Calu3 (cell line): ENCODE measurements around the gene CPED1. TPM values are rescaled to one million over a fixed set of nuclear protein-coding genes. Genes with fewer than 3 reads are reported as not detected.
"Not testable (repeated sequence)": the region's sequence is repeated elsewhere in the genome, so short reads cannot be mapped to it uniquely, and the experiment has no call there.

Source experiments
- BruUV-seq: library from RNA; stranded (reverse); fragments of 400-500 nt; replicated peaks from 2 replicates; lab custom pipeline; 2021; lab: Mats Ljungman, UMichigan
- CTCF ChIA-PET: fragments of 300-600 bp; sonication (Branson Sonifier 250); formaldehyde crosslinking; loops from one replicate; lab custom pipeline; 2022; ENCODE audit warnings: antibody characterized with exemption; lab: Charles Lee
- DNase-seq: peaks from one replicate; pipeline ENCODE4 v3.0.0; 2022
- H3K27ac Mint-ChIP-seq: one replicate; pipeline ENCODE4 v1.8.0; 2022; ENCODE audit warnings: mixed read lengths; ENCODE audit not compliant: unreplicated experiment
- H3K27me3 Mint-ChIP-seq: one replicate; pipeline ENCODE4 v1.8.0; 2022; ENCODE audit warnings: mixed read lengths; ENCODE audit not compliant: unreplicated experiment
- H3K36me3 Mint-ChIP-seq: one replicate; pipeline ENCODE4 v1.8.0; 2022; ENCODE audit warnings: mild to moderate bottlenecking, moderate library complexity, mixed read lengths; ENCODE audit not compliant: insufficient read depth, unreplicated experiment
- H3K4me1 Mint-ChIP-seq: one replicate; pipeline ENCODE4 v1.8.0; 2022; ENCODE audit warnings: mild to moderate bottlenecking, low read depth, mixed read lengths; ENCODE audit not compliant: unreplicated experiment
- H3K4me3 Mint-ChIP-seq: one replicate; pipeline ENCODE4 v1.8.0; 2022; ENCODE audit warnings: mild to moderate bottlenecking, low read depth, moderate library complexity, mixed read lengths; ENCODE audit not compliant: unreplicated experiment
- H3K9me3 Mint-ChIP-seq: one replicate; pipeline ENCODE4 v1.8.0; 2022; ENCODE audit warnings: low read depth, mixed read lengths; ENCODE audit not compliant: unreplicated experiment
- intact Hi-C: fragments of 100-400 bp; cut with micrococcal nuclease; formaldehyde crosslinking; loops from one replicate; pipeline ENCODE4 v1.10.0; 2022; ENCODE audit not compliant: unreplicated experiment
- total RNA-seq: library from RNA; stranded (reverse); gene quantifications from 2 replicates; pipeline ENCODE4 v1.2.3, GENCODE V29; 2022
- TF ChIP-seq, protein P1 (sequence below): fragments of 200-600 bp; IDR thresholded peaks from one replicate; pipeline ENCODE4 v1.8.0; 2022; ENCODE audit warnings: antibody characterized with exemption; ENCODE audit not compliant: unreplicated experiment

The CPED1 gene
- total RNA-seq, 1 experiment from 2014 or later: 0.24 TPM

- Mint-ChIP-seq H3K36me3 (no peaks in the 10 kb centered on the region), H3K4me1 (peaks cover 12% of the 10 kb centered on the region), H3K27ac (no peak overlapping the region), H3K4me3 (peak overlapping the region; percentile 38), H3K9me3 (peaks cover 6% of the 10 kb centered on the region), H3K27me3 (no peaks in the 10 kb centered on the region)
- intact Hi-C loops: no loop called here
- TF ChIP-seq, protein P1, sequence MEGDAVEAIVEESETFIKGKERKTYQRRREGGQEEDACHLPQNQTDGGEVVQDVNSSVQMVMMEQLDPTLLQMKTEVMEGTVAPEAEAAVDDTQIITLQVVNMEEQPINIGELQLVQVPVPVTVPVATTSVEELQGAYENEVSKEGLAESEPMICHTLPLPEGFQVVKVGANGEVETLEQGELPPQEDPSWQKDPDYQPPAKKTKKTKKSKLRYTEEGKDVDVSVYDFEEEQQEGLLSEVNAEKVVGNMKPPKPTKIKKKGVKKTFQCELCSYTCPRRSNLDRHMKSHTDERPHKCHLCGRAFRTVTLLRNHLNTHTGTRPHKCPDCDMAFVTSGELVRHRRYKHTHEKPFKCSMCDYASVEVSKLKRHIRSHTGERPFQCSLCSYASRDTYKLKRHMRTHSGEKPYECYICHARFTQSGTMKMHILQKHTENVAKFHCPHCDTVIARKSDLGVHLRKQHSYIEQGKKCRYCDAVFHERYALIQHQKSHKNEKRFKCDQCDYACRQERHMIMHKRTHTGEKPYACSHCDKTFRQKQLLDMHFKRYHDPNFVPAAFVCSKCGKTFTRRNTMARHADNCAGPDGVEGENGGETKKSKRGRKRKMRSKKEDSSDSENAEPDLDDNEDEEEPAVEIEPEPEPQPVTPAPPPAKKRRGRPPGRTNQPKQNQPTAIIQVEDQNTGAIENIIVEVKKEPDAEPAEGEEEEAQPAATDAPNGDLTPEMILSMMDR: no peak
- CTCF ChIA-PET: interaction anchor here (0.8 kb wide), 1 partner anchor 14 kb away, joined by 4 read pairs; no protein-coding TSS in a partner anchor
- BruUV-seq: no TSS peak
- no peak for DNase-seq
Measured at GRCh38 chr7:121313793-121314676, 325.5 kb downstream of the CPED1 start.

GRCh38 chr7:121315170-121315569 is 326.7 kb downstream of the CPED1 start:
- BruUV-seq, H3K9me3 Mint-ChIP-seq, intact Hi-C loops, H3K27ac Mint-ChIP-seq, CTCF ChIA-PET, H3K36me3 Mint-ChIP-seq, DNase-seq, H3K27me3 Mint-ChIP-seq, H3K4me3 Mint-ChIP-seq: not testable (repeated sequence)
- H3K4me1 Mint-ChIP-seq: peaks cover 12% of the 10 kb centered on the region

DNA sequence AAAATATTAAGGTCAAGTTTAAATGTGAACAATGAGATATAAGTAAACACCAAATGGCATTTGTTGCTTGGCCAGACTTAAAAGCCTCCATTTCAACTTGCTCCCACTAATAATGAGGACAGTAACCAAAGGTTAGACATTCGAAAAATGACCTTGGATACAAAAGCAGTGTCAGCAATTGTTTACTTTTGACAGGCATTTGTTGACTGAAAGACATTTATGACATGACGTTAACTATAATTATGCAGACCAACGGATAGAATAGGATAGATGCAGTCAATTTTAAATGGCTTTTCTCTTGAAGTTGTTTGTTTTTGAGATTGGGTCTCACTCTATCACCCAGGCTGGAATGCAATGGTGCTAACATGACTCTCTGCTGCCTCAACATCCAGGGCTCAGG is 333.9 kb downstream of the CPED1 start:
- no peak for DNase-seq
- no peaks in the 10 kb centered on the region for H3K4me1 Mint-ChIP-seq
- H3K27me3 Mint-ChIP-seq: peaks cover 4% of the 10 kb centered on the region
- H3K9me3 Mint-ChIP-seq: no peaks in the 10 kb centered on the region
- TF ChIP-seq, protein P1: no peak
- no peak overlapping the region for H3K27ac Mint-ChIP-seq
- no peaks in the 10 kb centered on the region for H3K36me3 Mint-ChIP-seq
- intact Hi-C loops: no loop called here
- no peak overlapping the region for H3K4me3 Mint-ChIP-seq
- CTCF ChIA-PET: no interaction called here
- BruUV-seq: no TSS peak

- no peaks in the 10 kb centered on the region for H3K9me3 Mint-ChIP-seq
- intact Hi-C loops: no loop called here
- no TSS peak for BruUV-seq
- TF ChIP-seq, protein P1: no peak
- no peak overlapping the region for H3K27ac Mint-ChIP-seq
- H3K27me3 Mint-ChIP-seq: peaks cover 16% of the 10 kb centered on the region
- no peak overlapping the region for H3K4me3 Mint-ChIP-seq
- H3K36me3 Mint-ChIP-seq: peaks cover under 1% of the 10 kb centered on the region
- no peak for DNase-seq
- no peaks in the 10 kb centered on the region for H3K4me1 Mint-ChIP-seq
- CTCF ChIA-PET: no interaction called here
Measured at GRCh38 chr7:121323515-121324302, 335.2 kb downstream of the CPED1 start.
